GM19468 (cell line): Measurements from ENCODE around the gene SLC66A2.

Source experiments
- ATAC-seq: cut with Tn5 transposase; IDR thresholded peaks from one replicate; pipeline ENCODE4 v1.9.1; 2021; ENCODE audit warnings: mild to moderate bottlenecking, moderate library complexity, moderate number of reproducible peaks; ENCODE audit not compliant: unreplicated experiment; ENCODE audit errors: extremely low read depth

The SLC66A2 gene

DNA sequence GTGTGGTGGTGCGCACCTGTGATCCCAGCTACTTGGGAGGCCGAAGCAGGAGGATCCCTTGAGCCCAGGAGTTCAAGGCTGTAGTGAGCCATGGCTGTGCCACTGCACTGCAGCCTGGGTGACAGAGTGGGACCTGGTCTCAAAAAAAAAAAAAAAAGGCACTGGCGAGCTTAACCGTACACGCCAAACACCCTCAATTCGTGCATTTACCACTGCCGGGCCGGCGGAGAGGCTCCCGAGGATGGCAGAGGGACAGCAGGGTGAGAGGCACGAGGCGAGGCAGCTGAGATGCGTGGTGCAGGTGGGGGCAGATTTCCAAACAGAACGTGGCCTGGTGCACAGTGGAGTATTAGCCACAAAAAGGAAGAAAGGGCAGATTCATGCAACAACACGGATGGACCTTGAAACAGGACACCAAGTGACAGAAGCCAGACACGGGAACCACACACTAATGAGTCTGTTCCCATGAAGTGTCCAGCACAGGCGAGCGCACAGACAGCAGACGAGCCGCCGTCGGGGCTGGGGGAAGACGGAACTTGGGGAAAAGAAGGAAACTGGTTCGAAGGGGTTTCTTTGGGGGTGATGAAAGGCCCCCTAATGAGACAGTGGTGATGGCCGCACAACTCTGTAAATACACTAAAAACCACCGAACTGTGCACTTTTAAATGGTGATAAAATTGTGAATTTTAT, 27.4 kb downstream of the SLC66A2 start:
- no peak for ATAC-seq

GRCh38 chr18:79922971-79923411, 28.5 kb downstream of the SLC66A2 start:
- no peak for ATAC-seq

GRCh38 chr18:79921984-79922965, 29.2 kb downstream of the SLC66A2 start:
- no peak for ATAC-seq

- no peak for ATAC-seq
These were observed 32.4 kb downstream of the SLC66A2 start for GRCh38 chr18:79919089-79919488.

- no peak for ATAC-seq
These were observed 32.8 kb downstream of the SLC66A2 start for GRCh38 chr18:79918615-79919011.

DNA sequence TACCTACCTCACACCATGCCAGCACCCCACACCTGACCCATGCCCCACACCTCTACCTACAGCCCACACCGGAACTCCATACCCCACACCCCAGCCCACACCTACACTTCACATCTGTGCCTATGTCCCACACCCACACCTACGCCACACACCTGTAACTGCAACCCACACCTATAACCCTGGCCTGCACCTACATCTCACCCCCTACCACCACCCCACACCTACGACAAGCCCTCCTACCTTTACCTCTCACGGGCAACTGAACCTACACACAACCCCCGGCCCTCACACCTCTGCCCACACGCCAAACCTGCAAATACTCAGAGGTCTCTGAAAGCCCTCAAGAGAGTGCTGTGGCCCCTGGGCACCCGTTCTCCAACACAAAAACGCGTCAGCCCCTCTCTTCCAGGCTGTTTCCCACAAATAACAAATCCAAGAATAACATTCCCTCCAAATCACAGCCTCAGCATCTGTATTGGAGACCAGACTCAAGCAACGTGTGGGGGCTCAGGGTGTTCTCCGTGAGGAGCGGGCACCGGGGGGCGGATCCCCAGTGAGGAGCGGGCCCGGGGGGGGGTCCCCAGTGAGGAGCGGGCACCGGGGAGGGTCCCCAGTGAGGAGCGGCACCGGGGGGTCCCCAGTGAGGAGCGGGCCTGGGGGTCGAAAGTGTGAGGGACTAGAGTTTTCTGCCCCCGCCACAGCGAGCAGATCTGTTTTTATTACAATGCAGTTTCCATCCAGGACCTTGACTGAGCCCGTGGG, 33.4 kb downstream of the SLC66A2 start:
- no peak for ATAC-seq

DNA sequence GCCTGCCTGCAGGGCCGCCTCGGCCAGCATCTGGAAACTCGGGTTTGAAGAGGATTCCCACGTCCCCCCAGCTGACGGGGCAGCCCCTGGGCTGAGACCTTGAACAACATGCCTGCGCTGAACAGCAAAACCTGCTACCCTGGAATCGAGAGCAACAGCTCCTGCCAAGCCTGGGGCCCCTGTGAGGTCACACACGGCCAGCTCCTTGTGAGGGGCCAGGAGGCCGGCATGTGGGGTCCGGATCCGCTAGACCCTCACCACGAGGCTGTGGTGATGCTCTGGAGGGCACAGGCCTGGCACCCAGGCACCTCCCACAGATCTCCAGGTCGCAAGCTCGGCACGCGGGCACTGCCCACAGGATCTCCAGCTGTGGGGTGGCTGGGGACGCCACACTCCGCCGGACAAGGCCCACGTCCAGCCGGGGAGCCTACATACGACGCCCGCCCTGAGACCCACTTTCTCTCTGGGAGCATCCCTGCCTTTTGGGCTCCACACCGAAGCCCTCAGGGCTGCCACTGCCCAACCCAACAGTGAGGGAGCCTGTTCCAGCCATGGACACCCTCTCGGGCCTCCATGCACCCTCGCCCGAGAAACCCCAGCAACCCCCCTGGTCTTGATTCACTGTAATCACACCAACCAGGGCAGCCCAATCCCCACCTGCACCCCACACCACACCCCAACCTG, 34.1 kb downstream of the SLC66A2 start:
- no peak for ATAC-seq

DNA sequence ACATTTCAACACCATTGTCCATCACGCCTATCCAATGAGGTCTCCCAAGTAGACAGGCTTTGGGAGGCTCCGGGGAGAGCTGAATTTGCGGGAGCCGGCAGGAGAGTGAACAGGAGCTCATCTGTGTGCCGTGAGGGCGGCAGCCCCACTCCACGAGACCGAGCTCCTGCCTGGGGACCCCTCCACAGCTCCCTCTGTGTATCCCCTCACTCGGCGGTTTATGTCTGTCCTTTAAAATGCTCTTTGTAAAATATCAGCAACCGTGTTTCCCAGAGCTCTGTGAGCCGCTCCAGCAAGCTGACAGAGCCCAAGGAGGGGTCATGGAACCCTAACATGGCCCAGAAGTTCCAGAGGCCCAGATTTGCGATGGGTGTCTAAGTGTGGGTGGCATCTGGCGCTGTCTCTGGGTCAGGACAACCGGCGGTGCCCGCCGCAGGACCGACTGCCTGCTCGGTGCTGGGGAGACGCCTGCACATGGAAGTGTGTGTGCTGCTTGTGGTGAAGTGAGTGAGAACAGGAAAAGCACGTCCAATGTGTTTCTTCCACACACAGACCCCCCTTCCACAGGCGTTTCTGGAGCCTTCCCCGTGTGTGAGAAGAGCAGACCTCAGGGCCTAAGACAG, 34.8 kb downstream of the SLC66A2 start:
- no peak for ATAC-seq

- ATAC-seq: no peak
These were observed 35.3 kb downstream of the SLC66A2 start for GRCh38 chr18:79916128-79916494.

DNA sequence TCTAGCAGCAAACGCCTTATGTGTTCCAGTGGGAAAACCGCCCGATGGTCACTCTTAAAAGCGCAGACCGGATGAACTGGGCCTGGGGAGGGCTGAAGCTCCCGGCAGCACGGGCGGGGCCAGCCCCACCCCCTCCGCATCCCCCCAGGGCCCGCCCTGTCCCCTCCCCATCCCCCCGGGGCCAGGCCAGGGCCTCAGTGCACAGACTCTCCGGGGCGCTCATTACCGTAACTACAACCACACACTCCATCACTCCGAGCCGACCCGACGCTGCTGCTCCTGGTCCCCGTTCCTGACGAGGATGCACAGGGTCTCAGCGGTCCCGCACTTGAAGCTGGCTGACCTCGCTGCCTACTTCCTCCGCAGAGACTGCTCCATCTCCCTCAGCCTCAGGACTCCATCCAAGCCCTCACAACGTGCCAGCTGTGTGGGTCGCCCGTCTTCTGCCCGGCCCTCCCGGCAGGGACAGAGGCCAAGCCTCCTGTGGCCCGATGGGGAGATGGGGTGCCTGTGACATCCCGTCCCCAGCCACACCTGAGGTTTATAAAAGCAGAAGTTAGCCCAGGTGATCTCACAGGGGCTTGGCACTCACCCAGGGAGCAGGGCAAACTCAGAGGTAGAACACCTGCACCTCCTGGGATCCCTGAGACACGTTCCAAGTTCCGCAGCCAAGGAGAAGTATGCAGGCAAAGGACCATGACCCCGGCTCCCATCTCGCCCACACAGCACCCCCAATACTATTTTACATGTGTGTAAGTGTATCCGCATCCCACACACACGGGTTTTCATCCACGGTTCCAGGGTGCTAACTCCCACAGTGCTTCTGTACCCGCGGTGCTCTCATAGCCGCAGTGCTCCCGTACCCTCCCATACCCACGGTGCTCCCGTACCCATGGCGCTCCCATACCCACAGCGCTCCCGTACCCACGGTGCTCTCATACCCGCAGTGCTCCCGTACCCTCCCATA, 36.0 kb downstream of the SLC66A2 start:
- no peak for ATAC-seq

DNA sequence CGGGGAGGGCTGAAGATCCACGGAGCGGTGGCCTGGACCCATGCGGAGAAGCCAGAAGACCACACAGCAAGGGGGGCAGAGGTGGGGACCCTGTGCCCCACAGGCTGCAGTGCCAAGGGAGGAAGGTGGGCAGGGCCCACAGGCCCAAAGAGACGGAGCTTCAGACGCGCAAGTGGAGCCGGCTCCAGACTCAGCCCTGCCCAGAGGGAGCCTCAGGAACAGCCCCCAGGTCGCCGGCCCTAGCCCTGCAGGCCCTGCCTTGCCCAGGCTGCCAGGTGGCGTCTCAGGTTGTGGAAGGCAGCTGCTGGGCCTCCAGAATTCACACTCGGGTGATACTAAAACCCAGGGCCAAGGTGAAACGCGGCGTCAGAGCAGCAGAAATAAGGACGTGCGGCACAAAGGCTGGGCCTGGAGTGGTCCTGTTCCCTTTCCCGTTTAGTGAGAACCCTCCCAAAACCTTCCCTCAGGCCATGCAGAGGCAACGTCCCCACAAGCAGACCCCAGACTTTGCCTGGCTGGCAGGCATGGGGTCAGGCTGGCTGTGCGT, 36.8 kb downstream of the SLC66A2 start:
- ATAC-seq: no peak

- no peak for ATAC-seq
These were observed 38.2 kb downstream of the SLC66A2 start for GRCh38 chr18:79912994-79913831.

DNA sequence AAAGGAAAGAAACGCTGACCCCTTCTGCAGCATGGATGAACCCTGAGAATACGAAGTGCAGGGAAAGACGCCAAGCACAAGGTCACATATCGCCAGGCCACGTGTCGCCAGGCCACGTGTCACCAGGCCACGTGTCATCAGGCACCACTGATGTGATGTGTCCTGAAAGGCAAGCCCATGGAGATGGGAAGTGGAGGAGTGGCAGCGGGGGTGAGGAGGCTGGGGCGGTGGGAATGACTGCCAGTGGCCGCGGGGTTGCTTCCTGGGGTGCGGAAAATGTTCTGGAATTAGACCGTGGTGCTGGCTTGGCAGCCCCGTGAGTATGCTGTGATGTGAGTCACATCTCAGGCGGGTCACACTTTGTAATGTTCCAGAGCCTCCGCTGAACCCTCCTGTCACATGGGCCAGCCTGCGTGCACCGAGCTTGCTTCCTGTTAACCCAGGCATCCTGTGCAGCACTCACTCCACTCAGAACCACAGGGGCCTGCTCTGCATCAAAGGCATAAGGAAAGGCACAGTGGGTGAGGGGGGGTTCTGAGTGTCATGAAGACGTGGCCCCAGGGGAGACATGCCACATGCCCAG, 39.0 kb downstream of the SLC66A2 start:
- no peak for ATAC-seq

DNA sequence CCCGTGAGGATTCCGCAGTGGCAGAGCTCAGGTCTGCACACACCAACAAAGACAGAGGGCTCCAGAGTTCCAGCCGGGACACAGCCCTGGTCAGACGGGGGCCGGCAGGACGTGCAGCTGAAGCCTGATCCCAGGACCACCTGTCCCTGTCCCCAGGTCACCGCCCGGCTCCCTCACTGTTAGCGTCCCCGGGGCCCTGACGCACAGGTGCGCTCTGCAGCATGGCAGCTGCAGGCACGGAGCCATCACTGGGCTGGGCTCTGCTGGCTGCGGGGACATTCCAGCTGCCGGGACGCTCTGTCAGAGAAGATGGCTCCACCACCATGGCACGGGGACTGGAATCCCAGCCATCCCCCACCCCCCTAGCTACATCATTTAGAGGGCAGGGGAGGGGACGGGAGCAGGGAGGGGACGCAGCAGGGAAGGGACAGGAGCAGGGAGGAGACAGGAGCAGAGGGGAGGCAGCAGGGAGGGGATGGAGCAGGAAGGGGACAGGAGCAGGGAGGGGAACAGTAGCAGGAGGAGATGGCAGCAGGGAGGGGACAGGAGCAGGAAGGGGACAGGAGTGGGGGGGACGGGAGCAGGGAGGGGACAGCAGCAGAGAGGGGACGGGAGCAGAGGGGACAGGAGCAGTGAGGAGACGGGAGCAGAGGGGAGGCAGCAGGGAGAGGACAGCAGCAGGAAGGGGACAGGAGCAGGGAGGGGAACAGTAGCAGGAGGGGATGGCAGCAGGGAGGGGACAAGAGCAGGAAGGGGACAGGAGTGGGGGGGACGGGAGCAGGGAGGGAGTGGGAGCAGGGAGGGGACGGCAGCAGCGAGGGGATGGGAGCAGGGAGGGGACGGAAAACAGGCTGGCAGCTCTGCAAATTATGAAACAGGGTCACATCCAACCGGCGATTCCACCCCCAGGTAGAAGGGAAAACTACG, 39.8 kb downstream of the SLC66A2 start:
- ATAC-seq: no peak

- no peak for ATAC-seq
These were observed 40.7 kb downstream of the SLC66A2 start for GRCh38 chr18:79910563-79911343.
